IMR-90 (cell line): ENCODE measurements around the gene NTRK2. TPM values are rescaled to one million over a fixed set of nuclear protein-coding genes. Genes with fewer than 3 reads are reported as not detected.

Source experiments
- ATAC-seq: fragments of 200-7000 bp; cut with Tn5 transposase; 2 replicates; pipeline ENCODE4 v1.9.1; 2020; ENCODE audit warnings: low read depth, mild to moderate bottlenecking, moderate library complexity
- BruUV-seq: library from RNA; stranded (reverse); fragments of 400-500 nt; replicated peaks from 2 replicates; lab custom pipeline; 2021; lab: Mats Ljungman, UMichigan
- CTCF ChIA-PET: fragments of 300-600 bp; formaldehyde crosslinking; extraction: SDS; loops from one replicate; lab custom pipeline; 2021; ENCODE audit warnings: antibody characterized with exemption; lab: Yijun Ruan, JAX
- POLR2A ChIA-PET: fragments of 300-600 bp; sonication (Branson Sonifier 250); formaldehyde crosslinking; loops from one replicate; lab custom pipeline; 2022; ENCODE audit warnings: antibody characterized with exemption; ENCODE audit not compliant: unreplicated experiment; lab: Charles Lee
- DNase-seq: peaks from one replicate; pipeline ENCODE4 v3.0.0; 2013
- H2AFZ ChIP-seq: replicated peaks from 2 replicates; pipeline ENCODE3; 2013; ENCODE audit warnings: low read length, mild to moderate bottlenecking; ENCODE audit not compliant: poor library complexity
- H2AK5ac ChIP-seq: 2 replicates; pipeline ENCODE4 v1.6.1; 2013; ENCODE audit warnings: low read depth, low read length, inconsistent platforms
- H2AK9ac ChIP-seq: replicated peaks from 2 replicates; pipeline ENCODE3; 2013; ENCODE audit warnings: mild to moderate bottlenecking, low read depth, low read length, moderate library complexity; ENCODE audit not compliant: poor library complexity
- H2BK120ac ChIP-seq: 2 replicates; pipeline ENCODE4 v1.6.1; 2013; ENCODE audit warnings: low read depth, low read length, inconsistent platforms
- H2BK15ac ChIP-seq: 3 replicates; pipeline ENCODE4 v1.6.1; 2013; ENCODE audit warnings: low read depth, low read length, inconsistent platforms
- H2BK20ac ChIP-seq: 2 replicates; pipeline ENCODE4 v1.6.1; 2013; ENCODE audit warnings: low read depth, mild to moderate bottlenecking, inconsistent platforms, low read length, moderate library complexity
- H2BK5ac ChIP-seq: 2 replicates; pipeline ENCODE4 v1.6.1; 2013; ENCODE audit warnings: mild to moderate bottlenecking, low read depth, low read length, inconsistent platforms; ENCODE audit not compliant: poor library complexity, severe bottlenecking
- H3K14ac ChIP-seq: replicated peaks from 2 replicates; pipeline ENCODE4 v1.6.1; 2013; ENCODE audit warnings: low read depth, low read length, inconsistent platforms
- H3K18ac ChIP-seq: 2 replicates; pipeline ENCODE4 v1.6.1; 2013; ENCODE audit warnings: low read depth, low read length, control low read depth
- H3K23ac ChIP-seq: 2 replicates; pipeline ENCODE4 v1.6.1; 2013; ENCODE audit warnings: low read depth, low read length, inconsistent platforms
- H3K27ac ChIP-seq: 2 replicates; pipeline ENCODE4 v1.5.1; 2013; ENCODE audit warnings: mild to moderate bottlenecking, control low read depth, low read length; ENCODE audit not compliant: insufficient read depth
- H3K27me3 ChIP-seq: 2 replicates; pipeline ENCODE4 v1.6.1; 2013; ENCODE audit warnings: low read length; ENCODE audit not compliant: control insufficient read depth, insufficient read depth
- H3K36me3 ChIP-seq: 2 replicates; pipeline ENCODE4 v1.6.1; 2013; ENCODE audit warnings: low read length, mixed read lengths; ENCODE audit not compliant: control insufficient read depth, insufficient read depth
- H3K4ac ChIP-seq: 2 replicates; pipeline ENCODE4 v1.6.1; 2013; ENCODE audit warnings: low read depth, low read length, inconsistent platforms
- H3K4me1 ChIP-seq: 2 replicates; pipeline ENCODE4 v1.6.1; 2013; ENCODE audit warnings: low read length, mixed read lengths; ENCODE audit not compliant: control insufficient read depth, insufficient read depth
- H3K4me2 ChIP-seq: 2 replicates; pipeline ENCODE4 v1.6.1; 2013; ENCODE audit warnings: low read depth, mild to moderate bottlenecking, control low read depth, low read length, moderate library complexity
- H3K4me3 ChIP-seq: 2 replicates; pipeline ENCODE4 v1.5.1; 2013; ENCODE audit warnings: low read depth, mild to moderate bottlenecking, control low read depth, low read length, moderate library complexity; ENCODE audit not compliant: insufficient read depth
- H3K56ac ChIP-seq: 2 replicates; pipeline ENCODE4 v1.6.1; 2013; ENCODE audit warnings: low read length, inconsistent platforms; ENCODE audit not compliant: insufficient read depth; ENCODE audit errors: extremely low read depth
- H3K79me1 ChIP-seq, 2 experiments: 2 replicates each; pipeline ENCODE4 v1.6.1; 2013; ENCODE audit warnings: low read length in 2 of 2, inconsistent platforms in 1 of 2, low read depth in 1 of 2
- H3K9ac ChIP-seq: 2 replicates; pipeline ENCODE4 v1.6.1; 2013; ENCODE audit warnings: low read depth, low read length, control low read depth
- H3K9me1 ChIP-seq: 2 replicates; pipeline ENCODE4 v1.6.1; 2013; ENCODE audit warnings: low read length, inconsistent platforms; ENCODE audit not compliant: insufficient read depth
- H3K9me3 ChIP-seq: 2 replicates; pipeline ENCODE4 v1.6.1; 2013; ENCODE audit warnings: low read length; ENCODE audit not compliant: control insufficient read depth, insufficient read depth
- H4K20me1 ChIP-seq: 2 replicates; pipeline ENCODE4 v1.6.1; 2013; ENCODE audit warnings: low read length, inconsistent platforms; ENCODE audit not compliant: insufficient read depth
- H4K5ac ChIP-seq: 2 replicates; pipeline ENCODE4 v1.6.1; 2013; ENCODE audit warnings: mild to moderate bottlenecking, low read depth, low read length, control low read depth
- H4K8ac ChIP-seq, 2 experiments: 2 replicates each; pipeline ENCODE4 v1.6.1; 2013; ENCODE audit warnings: low read depth in 2 of 2, low read length in 2 of 2, control low read depth in 1 of 2, inconsistent platforms in 1 of 2
- H4K91ac ChIP-seq: 2 replicates; pipeline ENCODE4 v1.6.1; 2013; ENCODE audit warnings: low read depth, low read length, inconsistent platforms; ENCODE audit not compliant: insufficient read depth
- BHLHE40 ChIP-seq: fragments of 150-350 bp; IDR thresholded peaks from 2 replicates; pipeline ENCODE4 v1.6.1; 2016; ENCODE audit warnings: mild to moderate bottlenecking, low read depth, low read length
- FOS ChIP-seq: fragments of 150-350 bp; IDR thresholded peaks from 2 replicates; pipeline ENCODE4 v1.6.1; 2016; ENCODE audit warnings: low read depth, low read length
- MAFK ChIP-seq: IDR thresholded peaks from 2 replicates; pipeline ENCODE4 v1.6.1; 2012; ENCODE audit warnings: low read depth, low read length, improper control_type of control experiment
- RAD21 ChIP-seq: IDR thresholded peaks from 2 replicates; pipeline ENCODE4 v1.6.1; 2012; ENCODE audit warnings: low read length, improper control_type of control experiment
- WGBS, 2 experiments: methylation state at CpG; one replicate each; pipeline versions ENCODE4 v1.1.5 to v1.1.7; 2013; ENCODE audit warnings: missing lambda C conversion rate in 2 of 2; ENCODE audit not compliant: insufficient read length in 1 of 2; ENCODE audit errors: extremely low coverage in 2 of 2; 5-methylcytosine and 5-hydroxymethylcytosine counted together
- dilution Hi-C: fragments of 300-500 bp; cut with HindIII; formaldehyde crosslinking; loops from one replicate; pipeline ENCODE4 v1.14.3; 2018; ENCODE audit warnings: low sequenced_read_pairs; ENCODE audit not compliant: unreplicated experiment
- in situ Hi-C: fragments of 300-500 bp; cut with MboI; formaldehyde crosslinking; loops from 3 replicates; pipeline ENCODE4 v1.14.3; 2019; ENCODE audit warnings: low sequenced_read_pairs, inconsistent platforms, mixed read lengths
- intact Hi-C: fragments of 100-400 bp; cut with micrococcal nuclease; formaldehyde crosslinking; loops from 2 replicates; pipeline ENCODE4 v1.10.0; 2022
- polyA plus RNA-seq, 3 experiments: library from polyadenylated mRNA; depleted of rRNA; stranded (reverse); fragments of >200 nt; gene quantifications; 2 replicates each; pipeline ENCODE4 v1.2.3, GENCODE V29; 2012; ENCODE audit warnings: low replicate concordance in 1 of 3
- total RNA-seq: library from RNA; depleted of rRNA; stranded (reverse); fragments of >200 nt; gene quantifications from 2 replicates; pipeline ENCODE4 v1.2.3, GENCODE V29; 2012
- TF ChIP-seq, protein P1 (sequence below): fragments of 150-350 bp; IDR thresholded peaks from 2 replicates; pipeline ENCODE4 v1.6.1; 2017; ENCODE audit warnings: mild to moderate bottlenecking, antibody characterized with exemption, low read length, low read depth

Gene NTRK2
- total and polyA plus RNA-seq, 2 of the 4 experiments (the other 2 are of a cell fraction) = under 0.01 to 0.02 TPM

DNA sequence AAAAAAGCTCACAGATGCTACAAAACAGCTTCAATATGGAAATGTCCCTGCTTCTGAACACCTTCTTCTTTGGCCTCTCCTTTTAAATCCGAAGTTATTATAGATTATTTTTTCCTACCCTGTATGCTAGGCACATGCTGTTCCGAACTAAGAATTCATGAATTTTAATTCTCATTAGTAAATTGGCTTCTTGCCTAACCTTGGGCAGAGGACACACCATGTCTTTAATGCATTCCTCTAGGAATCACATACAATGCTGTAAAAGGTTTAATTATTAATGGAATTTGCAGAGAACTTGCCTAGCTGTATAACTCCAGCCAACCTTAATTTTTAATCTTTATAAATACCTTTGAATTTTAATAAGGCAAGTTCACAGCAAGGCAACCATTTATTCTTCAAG, 234.4 kb downstream of the NTRK2 start:
- BruUV-seq = no TSS peak
- no peak for DNase-seq
- no CpG with 5 or more reads among the region's 2 CpGs for WGBS, 2 experiments
- Histone ChIP-seq H3K9ac (no peak overlapping the region), H4K5ac (no peak overlapping the region), H2AFZ (no peak overlapping the region), H2BK120ac (no peak overlapping the region), H3K4me2 (no peak overlapping the region), H3K79me1 (no peaks in the 10 kb centered on the region), H4K91ac (no peak overlapping the region), H3K36me3 (no peaks in the 10 kb centered on the region), H2BK15ac (no peak overlapping the region), H3K56ac (no peak overlapping the region), H2AK5ac (no peak overlapping the region), H4K8ac (no peak overlapping the region), H4K20me1 (no peaks in the 10 kb centered on the region), H2BK20ac (no peak overlapping the region), H3K27me3 (no peaks in the 10 kb centered on the region), H3K9me1 (no peaks in the 10 kb centered on the region), H3K18ac (no peak overlapping the region), H3K4ac (no peak overlapping the region), H2BK5ac (no peak overlapping the region), H3K14ac (no peak overlapping the region), H3K23ac (no peak overlapping the region), H2AK9ac (no peak overlapping the region), H3K4me1 (no peaks in the 10 kb centered on the region), H3K27ac (no peak overlapping the region), H3K9me3 (peaks cover 8% of the 10 kb centered on the region), H3K4me3 (no peak overlapping the region)
- intact Hi-C loops (no loop called here), dilution Hi-C loops (no loop called here), in situ Hi-C loops (no loop called here)
- ChIA-PET CTCF (no interaction called here), POLR2A (no interaction called here)
- ATAC-seq = no peak
- no peak for TF ChIP-seq MAFK
- TF ChIP-seq, protein P1, sequence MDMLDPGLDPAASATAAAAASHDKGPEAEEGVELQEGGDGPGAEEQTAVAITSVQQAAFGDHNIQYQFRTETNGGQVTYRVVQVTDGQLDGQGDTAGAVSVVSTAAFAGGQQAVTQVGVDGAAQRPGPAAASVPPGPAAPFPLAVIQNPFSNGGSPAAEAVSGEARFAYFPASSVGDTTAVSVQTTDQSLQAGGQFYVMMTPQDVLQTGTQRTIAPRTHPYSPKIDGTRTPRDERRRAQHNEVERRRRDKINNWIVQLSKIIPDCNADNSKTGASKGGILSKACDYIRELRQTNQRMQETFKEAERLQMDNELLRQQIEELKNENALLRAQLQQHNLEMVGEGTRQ = no peak
- TF ChIP-seq RAD21 = no peak
- TF ChIP-seq BHLHE40 = no peak
- no peak for TF ChIP-seq FOS
